K562 (cell line): ENCODE data around the gene VSIG1. TPM values are rescaled to one million over a fixed set of nuclear protein-coding genes. Genes with fewer than 3 reads are reported as not detected.

ENCODE experiments used
- DMBX1 ChIP-seq: fragments of 250-450 bp; sonication (Bioruptor Pico); IDR thresholded peaks from 2 replicates; pipeline ENCODE4 v1.8.0; 2022; ENCODE audit warnings: inconsistent platforms, mild to moderate bottlenecking, moderate library complexity, borderline replicate concordance
- EP300 ChIP-seq: IDR thresholded peaks from 2 replicates; pipeline ENCODE4 v1.6.1; 2012; ENCODE audit warnings: low read length, improper control_type of control experiment
- FOSL1 ChIP-seq: fragments of 200-800 bp; sonication (Bioruptor generic); conservative IDR thresholded peaks from 2 replicates; pipeline ENCODE4 v1.6.1; 2016; ENCODE audit warnings: missing genetic modification characterization, missing compliant biosample characterization
- NFIC ChIP-seq: fragments of 450-650 bp; IDR thresholded peaks from 2 replicates; pipeline ENCODE4 v1.6.1; 2017; ENCODE audit warnings: mild to moderate bottlenecking, inconsistent platforms
- PML ChIP-seq: IDR thresholded peaks from 2 replicates; pipeline ENCODE4 v1.6.1; 2012; ENCODE audit warnings: low read length, inconsistent platforms
- POLR2H ChIP-seq: IDR thresholded peaks from 2 replicates; pipeline ENCODE4 v1.6.1; 2016; ENCODE audit warnings: missing genetic modification characterization, low read depth, mild to moderate bottlenecking, control low read depth, missing compliant biosample characterization, moderate library complexity
- SMARCE1 ChIP-seq: fragments of 450-650 bp; IDR thresholded peaks from 2 replicates; pipeline ENCODE4 v1.7.1; 2016; ENCODE audit warnings: mild to moderate bottlenecking
- TBL1XR1 ChIP-seq, 2 experiments: IDR thresholded peaks; 2 replicates each; pipeline ENCODE4 v1.6.1; 2012; ENCODE audit warnings: improper control_type of control experiment in 2 of 2, low read length in 2 of 2, mild to moderate bottlenecking in 1 of 2
- TEAD4 ChIP-seq, 2 experiments: sonication (generic) in 1 of 2; formaldehyde crosslinking in 1 of 2; IDR thresholded peaks; 2 replicates each; pipeline versions ENCODE4 v1.6.1 to v1.8.0; 2012 to 2022; ENCODE audit warnings: borderline replicate concordance in 1 of 2, inconsistent platforms in 1 of 2, low read length in 1 of 2, mild to moderate bottlenecking in 1 of 2, missing genetic modification reagents in 1 of 2
- TFAM ChIP-seq: fragments of 250-450 bp; sonication (Bioruptor Pico); conservative IDR thresholded peaks from 2 replicates; pipeline ENCODE4 v1.5.0; 2021; ENCODE audit warnings: mild to moderate bottlenecking, moderate library complexity
- polyA plus RNA-seq, 8 experiments: library from polyadenylated mRNA; depleted of rRNA in 4 of 8; stranded (reverse) in 5 of 8; unstranded in 3 of 8; fragments of >200 nt; fragmentation: Nextera tagmentation in 2 of 8; fragmentation: Illumina TruSeq in 1 of 8; extraction: Ambion mirVana in 2 of 8; extraction: Trizol in 1 of 8; gene quantifications; 2 replicates each; pipeline versions ENCODE4 v1.2.1 to v1.2.3, GENCODE V29; 2011 to 2014; ENCODE audit warnings: inconsistent platforms in 1 of 8, missing spikeins in 1 of 8
- total RNA-seq, 7 experiments: library from RNA; depleted of rRNA in 6 of 7; stranded (reverse); fragments of >200 nt in 6 of 7; fragmentation: Illumina TruSeq in 2 of 7; extraction: Trizol in 2 of 7; gene quantifications; 2 replicates each; pipeline versions ENCODE4 v1.2.1 to v1.2.3, GENCODE V29; 2011 to 2021; ENCODE audit warnings: low replicate concordance in 1 of 7
- TF ChIP-seq, protein P1 (sequence below): fragments of 450-650 bp; IDR thresholded peaks from 2 replicates; pipeline ENCODE4 v1.6.1; 2016; ENCODE audit warnings: antibody characterized with exemption
- TF ChIP-seq, protein P2 (sequence below), 2 experiments: fragments of 150-350 bp in 1 of 2; IDR thresholded peaks; 2 replicates each; pipeline ENCODE4 v1.6.1; 2012 to 2016; ENCODE audit warnings: low read depth in 2 of 2, low read length in 2 of 2, mild to moderate bottlenecking in 1 of 2, moderate library complexity in 1 of 2
- TF ChIP-seq, protein P3 (sequence below), 2 experiments: fragments of 450-650 bp; IDR thresholded peaks; 2 replicates each; pipeline ENCODE4 v1.6.1; 2018; ENCODE audit warnings: mild to moderate bottlenecking in 2 of 2, low read depth in 1 of 2; ENCODE audit not compliant: partially characterized antibody in 2 of 2
- TF ChIP-seq, protein P4 (sequence below): fragments of 450-650 bp; formaldehyde crosslinking; IDR thresholded peaks from 2 replicates; pipeline ENCODE4 v1.4.0; 2020; ENCODE audit warnings: mild to moderate bottlenecking, moderate library complexity
- TF ChIP-seq, protein P5 (sequence below): fragments of 250-450 bp; sonication (Bioruptor Pico); IDR thresholded peaks from 2 replicates; pipeline ENCODE4 v1.8.0; 2022; ENCODE audit warnings: moderate library complexity, mild to moderate bottlenecking, inconsistent platforms
- TF ChIP-seq, protein P6 (sequence below): sonication (generic); formaldehyde crosslinking; IDR thresholded peaks from 2 replicates; pipeline ENCODE4 v1.9.0; 2022; ENCODE audit warnings: mild to moderate bottlenecking, missing genetic modification reagents

VSIG1 gene
- total and polyA plus RNA-seq, 9 of the 15 experiments (the other 6 are each of a cell fraction or from before 2014, with no cell fraction given): not detected

DNA sequence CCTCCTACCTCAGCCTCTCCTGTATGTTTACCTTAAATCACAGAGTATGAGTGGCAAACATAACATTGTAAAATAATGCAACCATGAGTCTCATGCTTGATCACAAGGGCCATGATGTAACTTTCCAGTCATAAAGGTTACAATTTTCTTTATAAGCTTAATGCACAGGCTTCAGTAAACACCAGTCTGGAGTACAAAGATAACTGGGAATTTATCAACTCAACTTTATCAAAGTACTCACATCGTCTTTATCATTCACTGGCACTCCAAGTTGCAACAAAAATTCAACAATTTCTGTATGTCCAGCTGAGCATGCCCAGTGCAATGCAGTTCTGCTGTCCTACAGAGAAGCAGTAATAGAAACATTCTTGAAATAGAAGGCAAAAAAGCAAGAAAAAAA, 43.6 kb downstream of the VSIG1 start (continued):
- TF ChIP-seq, protein P1, sequence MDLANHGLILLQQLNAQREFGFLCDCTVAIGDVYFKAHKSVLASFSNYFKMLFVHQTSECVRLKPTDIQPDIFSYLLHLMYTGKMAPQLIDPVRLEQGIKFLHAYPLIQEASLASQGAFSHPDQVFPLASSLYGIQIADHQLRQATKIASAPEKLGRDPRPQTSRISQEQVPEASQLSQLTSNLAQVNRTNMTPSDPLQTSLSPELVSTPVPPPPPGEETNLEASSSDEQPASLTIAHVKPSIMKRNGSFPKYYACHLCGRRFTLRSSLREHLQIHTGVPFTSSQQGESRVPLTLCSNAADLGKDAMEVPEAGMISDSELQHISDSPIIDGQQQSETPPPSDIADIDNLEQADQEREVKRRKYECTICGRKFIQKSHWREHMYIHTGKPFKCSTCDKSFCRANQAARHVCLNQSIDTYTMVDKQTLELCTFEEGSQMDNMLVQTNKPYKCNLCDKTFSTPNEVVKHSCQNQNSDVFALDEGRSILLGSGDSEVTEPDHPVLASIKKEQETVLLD: 0 out of 2 replicates have a peak, but pooled peaks have one; percentile 21
- TF ChIP-seq TFAM (CRISPR knock-in tag): no peak
- TF ChIP-seq NFIC: peak; percentile 56
- TF ChIP-seq, protein P2, sequence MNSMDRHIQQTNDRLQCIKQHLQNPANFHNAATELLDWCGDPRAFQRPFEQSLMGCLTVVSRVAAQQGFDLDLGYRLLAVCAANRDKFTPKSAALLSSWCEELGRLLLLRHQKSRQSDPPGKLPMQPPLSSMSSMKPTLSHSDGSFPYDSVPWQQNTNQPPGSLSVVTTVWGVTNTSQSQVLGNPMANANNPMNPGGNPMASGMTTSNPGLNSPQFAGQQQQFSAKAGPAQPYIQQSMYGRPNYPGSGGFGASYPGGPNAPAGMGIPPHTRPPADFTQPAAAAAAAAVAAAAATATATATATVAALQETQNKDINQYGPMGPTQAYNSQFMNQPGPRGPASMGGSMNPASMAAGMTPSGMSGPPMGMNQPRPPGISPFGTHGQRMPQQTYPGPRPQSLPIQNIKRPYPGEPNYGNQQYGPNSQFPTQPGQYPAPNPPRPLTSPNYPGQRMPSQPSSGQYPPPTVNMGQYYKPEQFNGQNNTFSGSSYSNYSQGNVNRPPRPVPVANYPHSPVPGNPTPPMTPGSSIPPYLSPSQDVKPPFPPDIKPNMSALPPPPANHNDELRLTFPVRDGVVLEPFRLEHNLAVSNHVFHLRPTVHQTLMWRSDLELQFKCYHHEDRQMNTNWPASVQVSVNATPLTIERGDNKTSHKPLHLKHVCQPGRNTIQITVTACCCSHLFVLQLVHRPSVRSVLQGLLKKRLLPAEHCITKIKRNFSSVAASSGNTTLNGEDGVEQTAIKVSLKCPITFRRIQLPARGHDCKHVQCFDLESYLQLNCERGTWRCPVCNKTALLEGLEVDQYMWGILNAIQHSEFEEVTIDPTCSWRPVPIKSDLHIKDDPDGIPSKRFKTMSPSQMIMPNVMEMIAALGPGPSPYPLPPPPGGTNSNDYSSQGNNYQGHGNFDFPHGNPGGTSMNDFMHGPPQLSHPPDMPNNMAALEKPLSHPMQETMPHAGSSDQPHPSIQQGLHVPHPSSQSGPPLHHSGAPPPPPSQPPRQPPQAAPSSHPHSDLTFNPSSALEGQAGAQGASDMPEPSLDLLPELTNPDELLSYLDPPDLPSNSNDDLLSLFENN (IDR thresholded peaks at IDR 0.05; ENCODE audit: low read depth in 2 of 2, low read length in 2 of 2): 0 out of 4 replicates have a peak, but pooled peaks of 1 of the 2 experiments have one; percentile 46
- TF ChIP-seq PML: peak; percentile 71
- peak; percentile 94 for TF ChIP-seq EP300
- TF ChIP-seq TBL1XR1 (IDR thresholded peaks at IDR 0.05; ENCODE audit: low read length in 2 of 2): peak in 1 of 2 experiments; percentile 85; a peak in 2 of 4 replicates
- TF ChIP-seq, protein P3, sequence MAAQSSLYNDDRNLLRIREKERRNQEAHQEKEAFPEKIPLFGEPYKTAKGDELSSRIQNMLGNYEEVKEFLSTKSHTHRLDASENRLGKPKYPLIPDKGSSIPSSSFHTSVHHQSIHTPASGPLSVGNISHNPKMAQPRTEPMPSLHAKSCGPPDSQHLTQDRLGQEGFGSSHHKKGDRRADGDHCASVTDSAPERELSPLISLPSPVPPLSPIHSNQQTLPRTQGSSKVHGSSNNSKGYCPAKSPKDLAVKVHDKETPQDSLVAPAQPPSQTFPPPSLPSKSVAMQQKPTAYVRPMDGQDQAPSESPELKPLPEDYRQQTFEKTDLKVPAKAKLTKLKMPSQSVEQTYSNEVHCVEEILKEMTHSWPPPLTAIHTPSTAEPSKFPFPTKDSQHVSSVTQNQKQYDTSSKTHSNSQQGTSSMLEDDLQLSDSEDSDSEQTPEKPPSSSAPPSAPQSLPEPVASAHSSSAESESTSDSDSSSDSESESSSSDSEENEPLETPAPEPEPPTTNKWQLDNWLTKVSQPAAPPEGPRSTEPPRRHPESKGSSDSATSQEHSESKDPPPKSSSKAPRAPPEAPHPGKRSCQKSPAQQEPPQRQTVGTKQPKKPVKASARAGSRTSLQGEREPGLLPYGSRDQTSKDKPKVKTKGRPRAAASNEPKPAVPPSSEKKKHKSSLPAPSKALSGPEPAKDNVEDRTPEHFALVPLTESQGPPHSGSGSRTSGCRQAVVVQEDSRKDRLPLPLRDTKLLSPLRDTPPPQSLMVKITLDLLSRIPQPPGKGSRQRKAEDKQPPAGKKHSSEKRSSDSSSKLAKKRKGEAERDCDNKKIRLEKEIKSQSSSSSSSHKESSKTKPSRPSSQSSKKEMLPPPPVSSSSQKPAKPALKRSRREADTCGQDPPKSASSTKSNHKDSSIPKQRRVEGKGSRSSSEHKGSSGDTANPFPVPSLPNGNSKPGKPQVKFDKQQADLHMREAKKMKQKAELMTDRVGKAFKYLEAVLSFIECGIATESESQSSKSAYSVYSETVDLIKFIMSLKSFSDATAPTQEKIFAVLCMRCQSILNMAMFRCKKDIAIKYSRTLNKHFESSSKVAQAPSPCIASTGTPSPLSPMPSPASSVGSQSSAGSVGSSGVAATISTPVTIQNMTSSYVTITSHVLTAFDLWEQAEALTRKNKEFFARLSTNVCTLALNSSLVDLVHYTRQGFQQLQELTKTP (IDR thresholded peaks at IDR 0.05; ENCODE audit: low read depth in 1 of 2, partially characterized antibody in 2 of 2): peak in 1 of 2 experiments; percentile 61
- TF ChIP-seq, protein P4, sequence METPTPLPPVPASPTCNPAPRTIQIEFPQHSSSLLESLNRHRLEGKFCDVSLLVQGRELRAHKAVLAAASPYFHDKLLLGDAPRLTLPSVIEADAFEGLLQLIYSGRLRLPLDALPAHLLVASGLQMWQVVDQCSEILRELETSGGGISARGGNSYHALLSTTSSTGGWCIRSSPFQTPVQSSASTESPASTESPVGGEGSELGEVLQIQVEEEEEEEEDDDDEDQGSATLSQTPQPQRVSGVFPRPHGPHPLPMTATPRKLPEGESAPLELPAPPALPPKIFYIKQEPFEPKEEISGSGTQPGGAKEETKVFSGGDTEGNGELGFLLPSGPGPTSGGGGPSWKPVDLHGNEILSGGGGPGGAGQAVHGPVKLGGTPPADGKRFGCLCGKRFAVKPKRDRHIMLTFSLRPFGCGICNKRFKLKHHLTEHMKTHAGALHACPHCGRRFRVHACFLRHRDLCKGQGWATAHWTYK (CRISPR knock-in tag): 0 out of 2 replicates have a peak, but pooled peaks have one; percentile 16
- TF ChIP-seq POLR2H: 0 out of 2 replicates have a peak, but pooled peaks have one; percentile 20
- TF ChIP-seq FOSL1 (tag): peak; percentile 73
- TF ChIP-seq, protein P5, sequence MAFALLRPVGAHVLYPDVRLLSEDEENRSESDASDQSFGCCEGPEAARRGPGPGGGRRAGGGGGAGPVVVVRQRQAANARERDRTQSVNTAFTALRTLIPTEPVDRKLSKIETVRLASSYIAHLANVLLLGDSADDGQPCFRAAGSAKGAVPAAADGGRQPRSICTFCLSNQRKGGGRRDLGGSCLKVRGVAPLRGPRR: no peak; the same call in 1 of the 2 replicates
- peak; percentile 92 for TF ChIP-seq TEAD4 (IDR thresholded peaks at IDR 0.05; ENCODE audit: low read length)
- no peak for TF ChIP-seq TEAD4 (CRISPR knock-in tag; IDR thresholded peaks at IDR 0.05; ENCODE audit: borderline replicate concordance)
- peak; percentile 76 for TF ChIP-seq SMARCE1
- TF ChIP-seq DMBX1 (CRISPR knock-in tag): peak; percentile 60; the same call in 1 of the 2 replicates
- TF ChIP-seq, protein P6, sequence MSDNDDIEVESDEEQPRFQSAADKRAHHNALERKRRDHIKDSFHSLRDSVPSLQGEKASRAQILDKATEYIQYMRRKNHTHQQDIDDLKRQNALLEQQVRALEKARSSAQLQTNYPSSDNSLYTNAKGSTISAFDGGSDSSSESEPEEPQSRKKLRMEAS (CRISPR knock-in tag): no peak
